HG02759 (cell line): ENCODE data around the gene UGT3A1.
"Not testable (repeated sequence)": the region's sequence is repeated elsewhere in the genome, so short reads cannot be mapped to it uniquely, and the experiment has no call there.

Experiments
- ATAC-seq: cut with Tn5 transposase; IDR thresholded peaks from one replicate; pipeline ENCODE4 v1.9.1; 2021; ENCODE audit warnings: mild to moderate bottlenecking, moderate library complexity; ENCODE audit not compliant: unreplicated experiment

UGT3A1 gene, protein sequence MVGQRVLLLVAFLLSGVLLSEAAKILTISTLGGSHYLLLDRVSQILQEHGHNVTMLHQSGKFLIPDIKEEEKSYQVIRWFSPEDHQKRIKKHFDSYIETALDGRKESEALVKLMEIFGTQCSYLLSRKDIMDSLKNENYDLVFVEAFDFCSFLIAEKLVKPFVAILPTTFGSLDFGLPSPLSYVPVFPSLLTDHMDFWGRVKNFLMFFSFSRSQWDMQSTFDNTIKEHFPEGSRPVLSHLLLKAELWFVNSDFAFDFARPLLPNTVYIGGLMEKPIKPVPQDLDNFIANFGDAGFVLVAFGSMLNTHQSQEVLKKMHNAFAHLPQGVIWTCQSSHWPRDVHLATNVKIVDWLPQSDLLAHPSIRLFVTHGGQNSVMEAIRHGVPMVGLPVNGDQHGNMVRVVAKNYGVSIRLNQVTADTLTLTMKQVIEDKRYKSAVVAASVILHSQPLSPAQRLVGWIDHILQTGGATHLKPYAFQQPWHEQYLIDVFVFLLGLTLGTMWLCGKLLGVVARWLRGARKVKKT

DNA sequence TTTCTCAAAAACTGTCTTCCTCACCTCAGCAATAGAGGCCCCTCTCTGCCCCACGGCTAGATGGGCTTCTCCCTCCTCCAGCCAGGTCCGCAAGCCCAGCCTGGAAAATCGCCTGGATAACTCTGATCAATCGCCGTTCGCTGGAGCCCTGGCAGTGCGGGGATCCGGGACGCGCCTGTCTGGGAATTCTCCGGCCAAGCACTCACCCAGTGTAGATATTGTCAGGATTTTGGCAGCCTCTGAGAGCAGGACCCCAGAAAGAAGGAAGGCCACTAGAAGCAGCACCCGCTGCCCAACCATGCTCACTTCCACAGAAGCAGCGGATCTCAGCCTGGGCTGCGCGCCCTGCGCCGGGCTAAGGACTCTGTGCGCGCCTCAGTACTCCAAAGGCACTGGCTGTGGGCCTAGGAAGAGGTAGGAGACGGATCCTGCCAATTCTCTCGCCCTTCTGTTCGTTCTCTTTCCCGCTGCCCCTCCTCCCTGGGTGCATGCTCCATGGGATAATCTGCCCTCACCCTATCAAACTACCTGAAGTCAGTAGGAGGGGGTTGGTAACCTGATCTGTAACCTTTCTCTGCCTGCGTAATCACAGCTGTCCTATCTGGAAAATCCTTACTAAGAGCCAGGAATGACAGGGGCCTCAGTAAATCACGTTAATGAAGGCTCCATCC is at the start of gene UGT3A1:
TSS of gene UGT3A1 (minus strand) at position 450 of the 671 bp plus-strand sequence. CDS start at position 300, 150 bp downstream.
- ATAC-seq = no peak

DNA sequence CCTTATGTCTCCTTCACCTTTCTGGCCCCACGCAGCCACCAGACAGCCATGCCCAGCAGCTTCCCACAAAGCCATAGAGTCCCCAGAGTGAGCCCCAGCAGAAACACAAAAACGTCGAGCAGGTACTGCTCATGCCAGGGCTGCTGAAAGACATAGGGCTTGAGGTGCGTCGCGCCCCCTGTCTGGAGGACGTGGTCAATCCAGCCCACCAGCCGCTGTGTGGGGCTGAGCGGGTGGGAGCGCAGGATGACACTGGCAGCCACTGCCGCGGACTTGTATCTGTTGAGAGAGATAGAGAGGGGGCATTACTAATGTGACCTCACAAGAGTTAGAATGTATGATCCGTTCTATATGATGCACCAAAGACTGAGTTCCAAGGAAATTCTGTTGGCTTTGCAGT is 44.5 kb upstream of the UGT3A1 start:
- ATAC-seq = no peak

DNA sequence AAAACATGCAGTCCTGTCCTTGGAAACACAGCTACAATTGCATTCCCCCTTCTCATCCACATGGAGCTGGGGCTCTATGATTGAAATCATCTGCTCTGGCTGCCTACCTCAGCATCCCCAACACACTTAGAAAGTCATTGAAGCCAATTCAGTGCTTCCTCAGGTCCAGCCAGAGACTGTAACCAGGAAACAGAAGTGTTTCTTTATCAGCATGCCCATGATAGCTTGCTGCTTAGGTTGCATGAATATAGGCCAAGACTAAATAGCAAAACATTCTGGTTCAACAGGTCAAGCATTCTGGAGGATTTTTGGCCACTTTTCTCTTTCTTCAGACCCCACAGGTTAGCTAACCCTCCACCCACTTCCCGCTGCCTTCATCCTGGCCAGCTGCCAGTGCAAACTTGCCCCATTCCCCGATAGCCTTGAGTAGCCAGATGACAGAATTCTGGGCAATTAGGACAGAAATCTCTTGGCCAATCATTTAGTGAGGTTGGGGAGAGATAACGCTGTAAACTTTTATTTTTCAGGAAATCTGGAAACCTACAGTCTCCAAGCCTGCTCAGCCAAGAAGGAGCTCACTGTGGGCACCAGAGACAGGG is 43.4 kb upstream of the UGT3A1 start:
- not testable (repeated sequence) for ATAC-seq

DNA sequence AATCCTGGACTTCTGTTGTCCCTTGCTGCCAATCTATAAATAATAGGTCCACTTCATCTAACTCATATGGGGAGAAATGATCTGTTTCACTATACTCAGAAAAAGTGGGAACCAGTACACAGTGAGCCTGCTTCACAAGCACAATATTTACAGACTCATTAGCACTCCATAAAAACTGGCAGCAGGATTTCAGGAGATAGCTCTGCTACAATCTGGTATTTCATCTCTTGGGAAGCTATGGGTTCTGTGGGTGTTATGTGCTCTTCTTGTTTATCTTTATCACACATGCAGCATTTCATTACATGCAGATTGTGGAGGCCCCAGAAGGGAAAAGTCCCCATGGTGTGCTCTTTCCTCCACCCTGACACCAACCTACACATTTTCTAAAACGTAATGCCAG is 42.3 kb upstream of the UGT3A1 start:
- no peak for ATAC-seq

DNA sequence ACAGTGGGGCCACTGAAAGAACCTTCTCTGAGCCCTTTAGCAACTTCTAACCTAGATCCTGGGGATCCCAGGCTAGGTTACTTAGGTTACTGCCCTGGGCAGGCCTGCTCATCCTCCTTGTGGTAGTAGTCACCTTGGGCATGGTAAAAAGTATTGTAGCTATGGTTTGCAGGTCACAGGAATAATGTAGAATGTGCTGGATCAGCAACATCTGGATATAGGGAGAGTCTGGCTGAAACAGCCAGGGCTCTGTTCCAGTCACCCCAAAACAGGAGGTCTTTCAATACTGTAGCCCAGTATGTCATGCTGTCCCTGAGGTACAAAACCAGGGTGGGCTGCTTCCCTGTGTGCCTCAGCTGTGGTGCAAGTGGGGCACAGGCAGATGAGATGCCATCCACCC is 41.9 kb upstream of the UGT3A1 start:
- ATAC-seq = no peak

DNA sequence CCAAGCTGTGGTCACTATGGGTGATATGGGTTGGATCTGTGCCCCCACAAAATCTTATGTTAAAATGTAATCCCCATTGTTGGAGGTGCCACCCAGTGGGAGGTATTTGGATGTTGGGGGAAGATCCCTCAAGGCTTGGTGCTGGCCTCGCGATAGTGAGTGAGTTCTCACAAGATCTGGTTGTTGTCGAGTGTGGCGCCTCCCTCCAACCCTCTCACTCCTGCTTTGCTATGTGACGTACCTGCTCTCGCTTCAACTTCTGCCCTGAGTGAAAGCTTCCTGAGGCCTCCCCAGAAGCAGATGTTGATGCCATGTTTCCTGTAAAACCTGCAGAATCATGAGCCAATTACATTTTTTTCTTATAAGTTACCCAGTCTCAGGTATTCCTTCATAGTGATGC is 40.0 kb upstream of the UGT3A1 start:
- no peak for ATAC-seq

DNA sequence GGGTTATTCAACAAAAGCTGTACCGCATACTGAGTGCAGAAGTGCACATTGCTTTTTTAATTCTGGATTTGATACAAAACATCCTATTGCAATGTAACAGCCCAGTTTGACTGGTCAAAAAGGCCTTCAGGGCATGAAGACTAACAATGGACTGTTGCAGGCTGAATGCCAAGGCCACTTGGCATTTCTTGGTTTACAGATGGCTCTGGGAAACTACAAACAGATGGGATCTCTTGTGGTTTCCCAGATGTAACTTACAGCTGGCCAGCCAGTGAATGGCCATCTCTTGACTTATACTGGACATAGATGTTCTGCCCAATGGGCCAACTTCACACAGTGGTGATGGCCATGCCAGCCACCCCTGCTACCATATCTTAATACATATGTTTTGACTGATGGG is 38.7 kb upstream of the UGT3A1 start:
- no peak for ATAC-seq

DNA sequence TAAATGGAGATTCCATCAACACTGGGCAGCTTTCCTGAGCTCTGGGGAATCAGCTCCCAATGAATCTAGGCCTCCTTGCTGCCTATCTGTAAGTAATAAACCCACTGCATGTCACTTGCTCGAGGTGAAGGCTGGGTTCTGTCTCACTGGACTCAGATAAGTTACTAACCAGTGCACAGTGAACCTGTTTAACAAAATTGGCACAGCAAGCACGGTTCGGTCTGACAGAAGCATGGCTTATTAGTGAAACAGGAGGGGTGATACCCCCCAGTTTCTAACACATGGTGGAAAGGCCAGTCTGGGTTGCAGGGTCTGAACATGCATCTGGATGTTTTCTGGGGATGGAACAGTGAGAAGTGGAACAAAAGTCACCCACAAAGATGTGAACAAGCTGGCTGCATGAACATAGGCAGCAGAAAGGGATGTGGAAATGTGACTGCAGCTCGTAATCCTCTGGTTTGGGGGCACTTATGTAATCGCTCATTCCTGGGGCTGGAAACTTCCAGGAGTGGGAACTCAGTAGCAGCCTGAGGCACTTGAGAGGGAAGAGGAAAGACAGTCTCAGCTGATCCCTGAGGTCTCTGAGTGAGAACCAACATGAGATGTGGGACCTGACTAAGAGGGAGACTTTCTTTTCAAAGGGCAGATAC is 37.8 kb upstream of the UGT3A1 start:
- ATAC-seq = no peak

DNA sequence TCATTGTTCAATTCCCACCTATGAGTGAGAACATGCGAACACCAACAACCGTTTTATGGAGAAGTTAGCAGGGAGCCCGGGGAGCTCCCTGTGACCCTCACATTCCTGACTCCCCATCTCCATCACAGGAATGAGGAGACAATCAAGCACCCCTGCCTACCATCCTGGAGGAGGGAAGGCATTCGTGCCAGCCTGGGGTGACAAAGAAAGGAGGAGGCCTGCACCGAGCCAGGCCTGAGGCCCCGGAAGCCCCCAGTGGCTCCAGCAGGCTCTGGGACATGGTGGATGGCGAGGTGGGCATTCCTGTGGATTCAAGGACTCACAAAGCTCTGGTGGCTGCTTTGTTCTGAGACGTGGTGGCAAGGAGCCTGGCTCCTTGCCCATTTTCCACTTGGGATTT is 36.5 kb upstream of the UGT3A1 start:
- no peak for ATAC-seq

DNA sequence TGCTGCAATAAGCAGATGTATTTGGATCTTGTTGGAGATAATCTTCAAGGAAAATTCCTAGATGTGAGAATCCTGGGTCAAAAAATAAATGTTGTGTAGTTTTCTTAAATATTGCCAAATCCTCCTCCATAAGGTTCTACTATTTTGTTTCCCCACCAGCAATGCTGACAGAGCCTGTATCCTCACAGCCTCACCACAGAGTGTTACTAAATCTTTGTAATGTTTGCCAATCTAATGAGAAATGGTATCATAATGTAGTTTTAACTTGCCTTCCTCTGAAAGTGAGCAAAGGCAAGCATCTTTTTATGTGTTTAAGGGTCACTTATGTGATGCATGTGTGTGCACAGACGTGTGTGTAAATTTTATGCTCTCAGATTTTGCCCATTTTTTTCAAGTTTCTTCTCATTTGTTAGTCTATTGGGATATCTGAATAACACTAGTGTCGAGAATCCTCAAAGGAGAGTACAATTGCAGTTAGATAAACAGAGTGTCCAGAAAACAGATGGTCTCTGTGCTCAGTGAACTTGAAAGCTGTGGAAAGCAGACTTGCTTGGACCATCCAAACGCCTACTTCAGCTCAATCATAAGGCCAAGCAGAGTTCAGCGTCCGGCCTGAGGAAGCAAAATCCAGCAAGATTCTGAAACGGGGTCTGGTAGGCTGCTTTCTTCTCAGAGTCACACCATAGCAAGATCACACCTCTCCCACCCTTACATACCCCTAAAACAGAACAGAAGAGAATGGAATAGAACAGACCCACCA is 35.7 kb upstream of the UGT3A1 start:
- no peak for ATAC-seq

DNA sequence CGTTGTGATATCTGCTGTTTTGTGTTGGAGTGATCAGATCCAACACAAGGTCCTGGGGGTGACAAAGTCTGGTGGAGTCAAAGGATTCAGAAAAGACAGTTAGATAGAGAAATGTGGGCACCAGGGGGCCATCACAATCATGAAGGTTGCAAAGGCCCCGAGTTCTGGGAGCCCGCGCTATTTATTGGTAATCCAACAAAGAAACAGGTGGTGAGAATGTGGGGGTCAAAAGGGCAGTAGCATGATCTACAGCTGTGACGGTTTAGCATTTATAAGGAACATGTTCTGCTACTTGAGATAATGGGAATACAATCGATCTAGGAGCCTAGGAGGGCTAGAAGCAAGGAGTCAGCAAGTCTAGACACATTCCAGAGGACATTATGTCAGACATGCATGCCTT is 31.1 kb upstream of the UGT3A1 start:
- not testable (repeated sequence) for ATAC-seq

DNA sequence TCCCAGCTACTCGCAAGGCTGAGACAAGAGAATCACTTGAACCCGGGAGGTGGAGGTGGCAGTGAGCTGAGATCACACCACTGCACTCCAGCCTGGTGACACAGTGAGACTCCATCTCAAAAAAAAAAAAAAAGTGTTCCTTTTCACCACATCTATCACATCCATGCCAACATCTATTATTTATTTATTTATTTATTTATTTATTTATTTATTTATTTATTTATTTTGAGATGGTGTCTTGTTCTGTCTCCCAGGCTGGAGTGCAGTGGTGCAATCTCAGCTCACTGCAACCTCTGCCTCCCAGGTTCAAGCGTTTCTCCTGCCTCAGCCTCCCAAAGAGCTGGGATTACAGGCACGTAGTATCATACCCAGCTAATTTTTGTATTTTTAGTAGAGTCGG is 28.4 kb upstream of the UGT3A1 start:
- ATAC-seq = not testable (repeated sequence)

DNA sequence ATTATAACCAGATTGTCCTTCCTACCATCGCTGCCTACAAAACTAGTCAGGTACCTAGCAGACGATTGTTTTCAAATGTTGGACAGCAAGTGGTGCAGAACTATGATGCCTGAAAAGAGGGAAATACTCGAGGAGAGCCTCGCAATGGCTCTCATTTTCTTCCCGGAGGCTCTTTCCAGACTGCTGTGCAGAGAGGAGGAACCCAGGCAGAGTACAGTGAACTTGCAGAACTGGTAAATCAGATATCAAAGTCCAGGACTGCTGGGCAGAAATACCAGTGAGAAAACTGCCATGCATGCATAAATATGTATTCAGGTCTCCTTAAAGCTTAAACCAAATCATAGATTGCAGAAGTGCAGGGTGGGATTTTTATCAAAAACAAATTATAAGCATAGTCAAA is 26.4 kb upstream of the UGT3A1 start:
- ATAC-seq = no peak

DNA sequence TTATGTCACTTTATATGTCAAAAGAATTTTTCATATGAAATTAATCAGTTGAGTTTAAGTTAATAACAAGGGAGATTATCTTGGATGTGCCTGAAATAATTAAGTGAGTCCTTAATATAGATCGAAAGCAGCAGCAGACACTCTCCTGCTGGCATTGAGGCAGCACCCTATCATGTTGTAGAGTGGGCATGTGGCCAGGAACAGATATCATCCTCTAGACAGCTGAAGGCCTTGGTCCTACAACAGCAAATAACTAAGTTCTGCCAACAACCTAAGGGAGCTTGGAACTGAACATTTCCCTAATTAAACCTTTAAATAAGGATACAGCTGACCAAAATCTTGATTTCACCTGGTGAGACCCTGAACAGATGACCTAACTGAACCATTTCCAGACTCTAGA is 25.8 kb upstream of the UGT3A1 start:
- no peak for ATAC-seq

DNA sequence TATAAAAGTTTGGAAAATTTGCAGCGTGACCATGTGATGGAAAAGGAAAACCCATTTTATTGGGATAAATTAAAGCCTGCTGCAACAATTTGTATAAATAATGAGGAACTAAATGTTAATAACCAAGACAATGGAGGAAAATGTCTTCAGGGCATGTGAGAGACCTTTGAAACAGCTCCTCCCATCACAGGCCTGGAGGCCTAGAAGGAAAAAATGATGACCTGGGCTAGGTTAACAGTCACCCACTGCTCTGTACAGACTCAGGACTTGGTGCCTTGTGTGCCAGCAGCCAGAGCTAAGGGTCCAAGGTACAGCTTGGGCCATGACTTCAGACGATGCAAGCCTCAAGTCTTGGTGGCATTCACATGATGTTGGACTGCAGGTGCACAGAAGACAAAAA is 22.0 kb upstream of the UGT3A1 start:
- ATAC-seq = no peak

DNA sequence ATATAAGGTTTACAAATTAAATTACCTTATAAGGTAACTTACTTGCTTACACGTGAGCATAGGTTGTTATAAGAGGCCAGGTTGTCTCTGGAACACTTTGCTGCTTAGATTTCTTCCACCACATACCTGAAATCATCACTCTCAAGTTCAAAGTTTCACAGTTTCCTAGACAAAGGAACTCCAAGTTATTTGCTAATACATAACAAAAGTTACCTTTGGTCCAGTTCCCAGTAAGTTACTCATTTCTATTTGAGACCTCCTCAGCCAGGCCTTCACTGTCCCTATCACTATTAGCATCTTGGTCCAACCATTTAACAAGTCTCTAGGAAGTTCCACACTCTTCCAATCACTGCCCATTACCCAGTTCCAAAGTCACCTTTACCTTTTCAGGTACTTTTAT is 18.5 kb upstream of the UGT3A1 start:
- ATAC-seq = no peak

DNA sequence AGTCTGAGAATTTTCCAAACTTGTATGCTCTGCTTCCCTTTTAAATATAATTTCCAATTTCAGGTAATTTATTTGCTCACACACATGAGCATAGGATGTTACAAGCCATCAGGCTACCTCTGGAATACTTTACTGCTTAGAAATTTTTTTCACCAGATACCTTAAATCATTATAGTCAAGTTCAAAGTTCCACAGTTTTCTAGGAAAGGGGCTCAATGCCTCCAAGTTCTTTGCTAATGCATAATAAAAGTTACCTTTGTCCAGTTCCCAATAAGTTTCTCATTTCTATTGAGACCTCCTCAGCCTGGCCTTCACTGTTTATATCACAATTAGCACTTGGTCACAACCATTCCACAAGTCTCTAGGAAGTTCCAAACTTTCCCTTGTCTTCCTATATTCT is 16.2 kb upstream of the UGT3A1 start:
- ATAC-seq = no peak

DNA sequence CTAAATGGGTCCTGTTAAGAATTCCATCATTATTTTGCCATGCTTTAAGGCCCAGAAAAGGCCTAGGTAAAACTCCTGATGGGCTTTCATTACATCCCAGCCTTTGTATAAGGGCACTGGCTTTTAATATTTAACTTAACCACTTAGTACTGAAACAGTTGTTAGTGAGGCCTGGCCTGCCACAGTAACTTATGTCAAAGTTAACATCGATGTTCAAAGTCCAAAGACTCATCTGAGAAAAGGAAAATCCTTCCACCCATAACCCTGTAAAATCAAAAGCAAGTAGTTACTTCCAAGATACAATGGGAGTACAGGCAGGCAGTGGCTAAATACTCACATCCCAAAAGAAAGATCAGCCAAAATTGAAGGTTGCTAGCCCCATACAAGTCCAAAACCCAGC is 15.0 kb upstream of the UGT3A1 start:
- no peak for ATAC-seq

DNA sequence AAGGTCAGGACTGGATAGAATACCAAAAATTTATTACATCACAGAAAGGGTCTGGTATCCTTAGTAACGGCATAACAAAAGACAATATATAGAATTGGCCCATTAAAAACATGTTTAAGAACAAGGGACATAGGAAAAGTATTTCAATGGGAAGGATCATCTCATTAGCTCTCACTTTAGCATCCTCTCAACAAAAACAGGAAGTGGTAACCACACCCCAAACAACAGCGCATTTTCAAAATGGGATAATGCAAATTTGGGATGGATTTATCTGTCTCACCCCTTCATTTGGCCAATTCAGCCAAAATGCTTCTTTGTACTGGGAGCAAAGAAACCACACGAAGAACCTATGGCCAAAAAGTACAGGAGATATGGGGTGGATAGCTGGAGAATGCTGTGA is 9.8 kb upstream of the UGT3A1 start:
- no peak for ATAC-seq

DNA sequence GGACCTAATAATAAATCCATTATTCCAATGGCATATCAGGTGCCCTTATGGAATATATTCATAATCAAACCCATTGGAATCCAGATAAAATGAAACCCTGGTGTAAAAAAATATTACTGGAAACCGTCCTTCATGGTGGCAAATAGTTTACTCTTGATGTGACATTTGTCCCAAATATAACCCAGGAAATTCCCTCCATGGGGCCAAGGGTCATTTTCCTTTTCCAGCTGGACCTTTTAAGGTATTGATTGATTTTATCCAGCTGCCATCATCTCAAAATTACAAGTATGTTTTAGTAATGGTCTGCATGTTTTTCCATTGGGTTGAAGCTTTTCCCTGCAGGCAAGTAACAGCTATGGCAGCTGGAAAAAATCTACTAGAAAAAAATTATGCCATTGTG is 8.4 kb upstream of the UGT3A1 start:
- no peak for ATAC-seq

DNA sequence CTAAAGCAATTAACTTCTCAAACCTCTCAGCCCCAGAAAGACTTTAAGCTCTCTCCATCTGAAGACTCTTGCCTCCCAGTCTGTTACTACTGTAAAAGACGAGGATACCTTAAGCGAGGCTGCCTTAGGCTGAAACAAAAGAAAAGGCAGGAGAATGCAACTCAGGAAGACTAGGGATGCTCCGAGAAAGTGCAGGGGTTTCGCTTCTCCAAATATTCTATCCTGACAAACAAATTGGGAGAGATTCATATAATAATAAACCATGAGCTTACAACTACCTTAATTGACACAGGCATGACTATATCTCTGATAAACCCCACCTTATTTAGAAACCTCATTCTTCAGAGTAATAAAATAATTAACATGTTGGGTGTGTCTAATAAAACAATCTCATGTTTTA is 4.9 kb upstream of the UGT3A1 start:
- ATAC-seq = no peak
